Lower leg skin (tissue), 3 donors: ENCODE data around the gene CACNA1D.

Experiments used
- CTCF ChIP-seq, 3 donors: fragments of 450-650 bp; IDR thresholded peaks; one replicate each; pipeline ENCODE4 v1.5.1; 2016; ENCODE audit warnings: antibody characterized with exemption in 3 of 3, mild to moderate bottlenecking in 3 of 3, moderate library complexity in 2 of 3
- POLR2A ChIP-seq, 2 donors: fragments of 450-650 bp; IDR thresholded peaks; one replicate each; pipeline ENCODE4 v1.6.1; 2016 to 2017; ENCODE audit warnings: antibody characterized with exemption in 2 of 2, mild to moderate bottlenecking in 1 of 2, moderate library complexity in 1 of 2

- TF ChIP-seq CTCF (IDR thresholded peaks at IDR 0.05) (no peak), POLR2A (IDR thresholded peaks at IDR 0.05) (no peak)
These were observed 285.8 kb downstream of the CACNA1D start for GRCh38 chr3:53780171-53780570.
